CD8-positive, alpha-beta memory T cell (primary cell): ENCODE data around the gene RAP1B. TPM values are rescaled to one million over a fixed set of nuclear protein-coding genes. Genes with fewer than 3 reads are reported as not detected.

Source experiments
- CTCF ChIA-PET: fragments of 350-600 bp; sonication (Branson Sonifier 250); formaldehyde crosslinking; loops from one replicate; lab custom pipeline; 2021; ENCODE audit warnings: antibody characterized with exemption; lab: Charles Lee
- POLR2A ChIA-PET: fragments of 350-600 bp; sonication (Branson Sonifier 250); formaldehyde crosslinking; loops from one replicate; lab custom pipeline; 2021; ENCODE audit warnings: antibody characterized with exemption; lab: Charles Lee
- DNase-seq, 5 donors: peaks; one replicate each; pipeline versions ENCODE4 v3.0.0 to v3.0.0-alpha.2; 2020 to 2022; ENCODE audit warnings: mixed read lengths in 1 of 5
- H3K27ac ChIP-seq: one replicate; pipeline ENCODE4 v1.7.0; 2013; ENCODE audit warnings: low read depth, mild to moderate bottlenecking, low read length, moderate library complexity
- H3K27me3 ChIP-seq: 2 replicates; pipeline ENCODE4 v1.7.0; 2013; ENCODE audit warnings: low read length, mild to moderate bottlenecking; ENCODE audit not compliant: insufficient read depth, poor library complexity, severe bottlenecking
- H3K36me3 ChIP-seq: 2 replicates; pipeline ENCODE4 v1.7.0; 2013; ENCODE audit warnings: mild to moderate bottlenecking, low read length, moderate library complexity; ENCODE audit not compliant: insufficient read depth
- H3K4me1 ChIP-seq: 2 replicates; pipeline ENCODE4 v1.7.0; 2013; ENCODE audit warnings: mild to moderate bottlenecking, low read length, moderate library complexity; ENCODE audit not compliant: insufficient read depth
- H3K4me3 ChIP-seq: 2 replicates; pipeline ENCODE4 v1.7.0; 2013; ENCODE audit warnings: mild to moderate bottlenecking, low read length
- H3K9me3 ChIP-seq: 2 replicates; pipeline ENCODE4 v1.7.0; 2013; ENCODE audit warnings: mild to moderate bottlenecking, low read length
- H3K27ac Mint-ChIP-seq, 8 donors: one replicate each; pipeline ENCODE4 v1.8.0; 2020 to 2021; ENCODE audit warnings: mixed read lengths in 8 of 8, mild to moderate bottlenecking in 6 of 8, inconsistent platforms in 3 of 8, moderate library complexity in 3 of 8
- H3K27me3 Mint-ChIP-seq, 2 donors: one replicate each; pipeline ENCODE4 v1.8.0; 2020 to 2021; ENCODE audit warnings: mixed read lengths in 2 of 2, mild to moderate bottlenecking in 1 of 2, moderate library complexity in 1 of 2
- H3K36me3 Mint-ChIP-seq, 3 donors: one replicate each; pipeline ENCODE4 v1.8.0; 2020 to 2021; ENCODE audit warnings: mixed read lengths in 3 of 3, inconsistent platforms in 1 of 3, mild to moderate bottlenecking in 1 of 3
- H3K4me1 Mint-ChIP-seq, 3 donors: one replicate each; pipeline ENCODE4 v1.8.0; 2020 to 2021; ENCODE audit warnings: mixed read lengths in 3 of 3, inconsistent platforms in 1 of 3, mild to moderate bottlenecking in 1 of 3
- H3K4me3 Mint-ChIP-seq, 7 donors: one replicate each; pipeline ENCODE4 v1.8.0; 2020 to 2021; ENCODE audit warnings: mixed read lengths in 7 of 7, mild to moderate bottlenecking in 6 of 7, moderate library complexity in 4 of 7, inconsistent platforms in 2 of 7
- H3K9me3 Mint-ChIP-seq, 5 donors: one replicate each; pipeline ENCODE4 v1.8.0; 2020 to 2022; ENCODE audit warnings: mixed read lengths in 5 of 5, mild to moderate bottlenecking in 3 of 5, moderate library complexity in 2 of 5, inconsistent platforms in 1 of 5
- polyA plus RNA-seq: library from polyadenylated mRNA; unstranded; fragments of 300-500 nt; fragmentation: Illumina TruSeq; gene quantifications from one replicate; pipeline ENCODE4 v1.2.3, GENCODE V29; 2021
- total RNA-seq, 2 experiments: library from RNA; stranded (reverse); gene quantifications; one replicate each; pipeline ENCODE4 v1.2.3, GENCODE V29; 2021

RAP1B gene
- total RNA-seq (100 to 1,000 TPM; 271 to 281 TPM), polyA plus RNA-seq (589 TPM)

DNA sequence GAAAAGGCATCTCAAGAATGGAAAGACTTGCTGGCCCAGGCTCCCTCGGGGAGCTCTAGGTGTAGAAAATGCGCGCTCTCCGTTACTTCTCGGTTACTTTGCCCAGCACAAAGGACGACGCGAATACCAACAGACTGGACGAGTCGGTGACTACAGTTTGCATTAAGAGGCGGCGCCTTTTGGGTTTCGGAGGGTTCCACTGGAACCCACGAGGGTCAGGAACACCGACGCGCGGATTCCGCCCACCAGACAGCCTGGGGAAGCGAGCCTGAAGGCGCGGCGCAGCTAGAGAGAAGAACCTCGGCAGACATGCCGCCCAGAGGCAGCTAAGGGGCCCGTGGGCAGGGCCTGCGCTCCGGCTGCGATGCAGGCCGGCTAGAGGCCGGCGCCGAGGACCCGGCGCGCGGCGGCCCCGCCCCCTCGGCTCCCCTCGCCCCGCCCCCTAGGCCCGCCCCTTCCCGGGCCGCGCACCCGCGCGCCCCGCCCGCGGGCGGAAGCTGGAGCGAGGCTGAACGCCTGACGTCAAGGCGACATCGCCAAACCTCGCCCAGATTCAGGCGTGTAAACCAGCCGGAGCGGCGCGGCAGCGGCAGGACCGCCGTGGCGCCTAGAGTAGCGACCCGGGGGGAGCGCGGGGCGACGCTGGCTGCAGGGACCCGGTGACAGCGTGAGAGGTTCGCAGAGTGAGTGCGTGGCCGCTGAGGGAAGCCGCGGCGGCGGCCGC is at the start of gene RAP1B:
RAP1B (plus strand) TSS at position 530 of the 724 bp plus-strand sequence. CDS start 37,826 bp downstream, outside the sequence.
- no peaks in the 10 kb centered on the region for H3K27me3 Mint-ChIP-seq
- H3K4me1 Mint-ChIP-seq: peaks cover 37 to 51% (median 49%) of the 10 kb centered on the region in 3 donors
- H3K27ac ChIP-seq: peak within 1 kb of the TSS; percentile 88
- no peaks in the 10 kb centered on the region for H3K9me3 ChIP-seq
- H3K36me3 ChIP-seq: no peaks in the 10 kb centered on the region
- peaks cover 28% of the 10 kb centered on the region for H3K4me1 ChIP-seq
- H3K27ac Mint-ChIP-seq: peak within 1 kb of the TSS; percentile 89 to 99 (median 98)
- H3K36me3 Mint-ChIP-seq: peaks cover 2 to 40% (median 6%) of the 10 kb centered on the region in 3 donors
- DNase-seq: peak; percentile 82 to 94 (median 89)
- H3K4me3 ChIP-seq: peak within 1 kb of the TSS; percentile 84
- ChIA-PET CTCF (interaction anchor here (0.7 to 1.8 kb wide), 9 partner anchors 16 to 252 kb away, joined by 3 to 5 read pairs (median 3); no protein-coding TSS in a partner anchor), POLR2A (interaction anchor here (0.6 to 3.6 kb wide), 23 partner anchors 16 to 279 kb away, joined by 3 to 28 read pairs (median 6); partner anchors contain the start of genes MDM1, MDM2 and SLC35E3)
- peak within 1 kb of the TSS; percentile 91 to 98 (median 96) for H3K4me3 Mint-ChIP-seq
- no peaks in the 10 kb centered on the region for H3K27me3 ChIP-seq
- H3K9me3 Mint-ChIP-seq: no peaks in the 10 kb centered on the region

GRCh38 chr12:68561830-68562229 is 48.9 kb upstream of the RAP1B start:
- H3K27ac ChIP-seq: no peak overlapping the region
- no peaks in the 10 kb centered on the region for H3K9me3 Mint-ChIP-seq
- H3K4me3 Mint-ChIP-seq: no peak overlapping the region
- no peak overlapping the region for H3K4me3 ChIP-seq
- H3K4me1 ChIP-seq: peaks cover 8% of the 10 kb centered on the region
- no peak overlapping the region for H3K27ac Mint-ChIP-seq
- peaks cover 0 to under 1% of the 10 kb centered on the region in 2 donors for H3K27me3 Mint-ChIP-seq
- ChIA-PET POLR2A (no interaction called here), CTCF (interaction anchor here (0.7 to 1.1 kb wide), 3 partner anchors 9 to 64 kb away, joined by 3 to 5 read pairs (median 3); no protein-coding TSS in a partner anchor)
- H3K9me3 ChIP-seq: no peaks in the 10 kb centered on the region
- no peaks in the 10 kb centered on the region for H3K27me3 ChIP-seq
- H3K4me1 Mint-ChIP-seq: peaks cover 17 to 35% (median 29%) of the 10 kb centered on the region in 3 donors
- no peaks in the 10 kb centered on the region for H3K36me3 ChIP-seq
- no peak for DNase-seq
- H3K36me3 Mint-ChIP-seq: no peaks in the 10 kb centered on the region

DNA sequence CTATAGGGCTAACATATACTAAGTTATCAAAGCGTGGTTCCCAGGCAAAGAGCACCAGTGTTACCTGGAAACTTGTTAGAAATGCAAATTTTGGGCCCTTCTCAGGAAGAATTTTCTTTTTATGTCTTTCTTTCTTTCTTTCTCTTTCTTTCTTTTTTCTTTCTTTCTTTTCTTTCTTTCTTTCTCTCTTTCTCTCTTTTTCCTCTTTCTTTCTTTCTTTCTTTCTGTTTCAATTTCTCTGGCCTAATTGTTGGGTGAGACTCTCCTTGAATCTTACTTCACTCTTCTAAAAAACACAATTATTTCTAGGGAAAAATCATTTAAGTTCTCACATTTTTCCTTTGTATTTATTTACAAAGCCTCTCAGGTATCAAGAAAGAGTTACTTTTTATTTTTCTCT is 46.5 kb upstream of the RAP1B start:
- Histone ChIP-seq H3K27me3 (no peaks in the 10 kb centered on the region), H3K4me1 (peaks cover 8% of the 10 kb centered on the region), H3K36me3 (no peaks in the 10 kb centered on the region), H3K27ac (no peak overlapping the region), H3K9me3 (no peaks in the 10 kb centered on the region), H3K4me3 (no peak overlapping the region)
- Mint-ChIP-seq H3K9me3 (no peaks in the 10 kb centered on the region), H3K4me1 (peaks cover 17 to 25% (median 23%) of the 10 kb centered on the region in 3 donors), H3K36me3 (no peaks in the 10 kb centered on the region), H3K4me3 (peak overlapping the region in 2 of 7 donors; percentile 12 to 51), H3K27ac (peak overlapping the region in 4 of 8 donors; percentile 17 to 80 (median 24)), H3K27me3 (peaks cover 0 to 3% of the 10 kb centered on the region in 2 donors)
- CTCF ChIA-PET: interaction anchor here (1.5 kb wide), 1 partner anchor 25 kb away, joined by 3 read pairs; no protein-coding TSS in a partner anchor
- DNase-seq: no peak
- POLR2A ChIA-PET: interaction anchor here (0.7 kb wide), 1 partner anchor 60 kb away, joined by 3 read pairs; no protein-coding TSS in a partner anchor

DNA sequence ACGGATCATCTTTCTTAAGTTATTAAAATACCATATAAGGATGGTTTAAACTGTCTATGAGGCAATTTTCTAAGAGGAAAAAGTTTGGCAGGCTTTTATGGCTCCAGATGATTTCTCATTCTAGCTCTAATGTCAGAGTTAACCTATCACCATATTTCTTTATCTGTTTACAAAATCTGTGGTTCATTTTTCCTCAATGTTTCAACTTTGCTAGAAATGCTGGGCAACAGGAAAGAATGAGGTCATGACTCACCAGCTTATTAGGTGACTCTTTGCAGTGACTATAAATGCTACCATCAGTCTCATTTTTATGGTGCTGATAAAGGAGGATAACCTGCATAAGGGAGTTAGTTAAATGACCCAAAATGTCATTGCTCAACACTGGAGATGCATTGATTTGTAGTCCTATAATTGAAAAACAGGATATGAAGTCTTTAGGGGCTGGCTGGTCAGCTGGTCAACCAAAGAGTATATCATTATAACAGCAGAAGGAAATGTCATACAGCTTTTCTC is 45.3 kb upstream of the RAP1B start:
- H3K36me3 ChIP-seq: no peaks in the 10 kb centered on the region
- no peaks in the 10 kb centered on the region for H3K36me3 Mint-ChIP-seq
- no peak overlapping the region for H3K4me3 ChIP-seq
- peak overlapping the region in 2 of 7 donors; percentile 1 to 35 for H3K4me3 Mint-ChIP-seq
- H3K27me3 ChIP-seq: no peaks in the 10 kb centered on the region
- peaks cover 8% of the 10 kb centered on the region for H3K4me1 ChIP-seq
- H3K4me1 Mint-ChIP-seq: peaks cover 17 to 23% (median 23%) of the 10 kb centered on the region in 3 donors
- H3K9me3 Mint-ChIP-seq: no peaks in the 10 kb centered on the region
- no peak overlapping the region for H3K27ac ChIP-seq
- ChIA-PET CTCF (no interaction called here), POLR2A (interaction anchor here (0.6 to 1.0 kb wide), 3 partner anchors 45 to 243 kb away, joined by 3 to 5 read pairs (median 3); partner anchors contain the start of gene RAP1B)
- H3K27me3 Mint-ChIP-seq: peaks cover 0 to 3% of the 10 kb centered on the region in 2 donors
- H3K9me3 ChIP-seq: no peaks in the 10 kb centered on the region
- H3K27ac Mint-ChIP-seq: peak overlapping the region in 1 of 8 donors; percentile 20
- DNase-seq: peak in 1 of 5 donors; percentile 2

- H3K27ac Mint-ChIP-seq: no peak overlapping the region
- H3K4me1 Mint-ChIP-seq: peaks cover 28 to 40% (median 37%) of the 10 kb centered on the region in 3 donors
- ChIA-PET CTCF (no interaction called here), POLR2A (no interaction called here)
- Histone ChIP-seq H3K27me3 (no peaks in the 10 kb centered on the region), H3K4me3 (no peak overlapping the region), H3K36me3 (no peaks in the 10 kb centered on the region), H3K9me3 (no peaks in the 10 kb centered on the region), H3K4me1 (peaks cover 18% of the 10 kb centered on the region), H3K27ac (no peak overlapping the region)
- H3K36me3 Mint-ChIP-seq: no peaks in the 10 kb centered on the region
- H3K27me3 Mint-ChIP-seq: peaks cover 0 to 3% of the 10 kb centered on the region in 2 donors
- H3K4me3 Mint-ChIP-seq: no peak overlapping the region
- H3K9me3 Mint-ChIP-seq: no peaks in the 10 kb centered on the region
- DNase-seq: no peak
Measured at GRCh38 chr12:68568922-68569569, 41.7 kb upstream of the RAP1B start.

- no peak for DNase-seq
- Mint-ChIP-seq H3K27me3 (peaks cover 0 to 2% of the 10 kb centered on the region in 2 donors), H3K9me3 (no peaks in the 10 kb centered on the region), H3K27ac (no peak overlapping the region), H3K4me3 (no peak overlapping the region), H3K36me3 (no peaks in the 10 kb centered on the region), H3K4me1 (peaks cover 21 to 27% (median 27%) of the 10 kb centered on the region in 3 donors)
- no peak overlapping the region for H3K4me3 ChIP-seq
- no peaks in the 10 kb centered on the region for H3K27me3 ChIP-seq
- POLR2A ChIA-PET: no interaction called here
- H3K4me1 ChIP-seq: peaks cover 13% of the 10 kb centered on the region
- CTCF ChIA-PET: interaction anchor here (1.0 to 1.7 kb wide), 2 partner anchors 115 to 213 kb away, joined by 4 read pairs; no protein-coding TSS in a partner anchor
- no peak overlapping the region for H3K27ac ChIP-seq
- no peaks in the 10 kb centered on the region for H3K36me3 ChIP-seq
- H3K9me3 ChIP-seq: no peaks in the 10 kb centered on the region
Measured at GRCh38 chr12:68572661-68573060, 38.0 kb upstream of the RAP1B start.

DNA sequence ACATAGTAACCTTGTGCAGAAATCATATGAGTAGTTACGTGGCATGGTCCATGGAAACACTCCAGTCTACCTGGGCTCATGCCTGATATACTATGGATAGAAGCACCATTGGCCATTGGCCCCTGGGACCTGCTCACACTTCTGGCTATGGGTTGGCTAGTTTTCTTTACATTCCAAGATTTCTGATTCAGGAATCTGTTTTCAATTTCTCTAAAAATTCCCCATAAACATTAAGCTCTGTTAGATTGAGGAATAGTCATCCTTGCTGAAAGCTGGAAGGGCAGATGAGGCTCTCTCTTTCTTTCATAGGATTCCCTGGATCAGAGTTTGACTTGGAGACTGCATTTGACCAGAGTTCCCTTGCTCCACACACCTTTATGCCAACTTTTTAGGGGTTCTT is 37.3 kb upstream of the RAP1B start:
- H3K9me3 ChIP-seq: no peaks in the 10 kb centered on the region
- POLR2A ChIA-PET: no interaction called here
- DNase-seq: no peak
- H3K36me3 ChIP-seq: no peaks in the 10 kb centered on the region
- Mint-ChIP-seq H3K4me3 (no peak overlapping the region), H3K27me3 (peaks cover 0 to 2% of the 10 kb centered on the region in 2 donors), H3K36me3 (no peaks in the 10 kb centered on the region), H3K9me3 (no peaks in the 10 kb centered on the region), H3K4me1 (peaks cover 27 to 35% (median 34%) of the 10 kb centered on the region in 3 donors), H3K27ac (no peak overlapping the region)
- H3K27ac ChIP-seq: no peak overlapping the region
- peaks cover 21% of the 10 kb centered on the region for H3K4me1 ChIP-seq
- no peak overlapping the region for H3K4me3 ChIP-seq
- no peaks in the 10 kb centered on the region for H3K27me3 ChIP-seq
- CTCF ChIA-PET: interaction anchor here (2.1 kb wide), 1 partner anchor 14 kb away, joined by 7 read pairs; no protein-coding TSS in a partner anchor
